ENCODE measurements around the gene HOXA9.

The HOXA9 gene

GRCh38 chr7:27176524-27176845 is 11.1 kb upstream of the HOXA9 start:
- H3K9me3 Mint-ChIP-seq = no peaks in the 10 kb centered on the region
- peaks cover 20% of the 10 kb centered on the region for H3K4me1 Mint-ChIP-seq
- no peak overlapping the region for H3K4me3 Mint-ChIP-seq
- peaks cover 2% of the 10 kb centered on the region for H3K36me3 Mint-ChIP-seq
- H3K27ac Mint-ChIP-seq = no peak overlapping the region
- peaks cover 50% of the 10 kb centered on the region for H3K27me3 Mint-ChIP-seq

GRCh38 chr7:27175626-27176523 is 10.5 kb upstream of the HOXA9 start:
- H3K36me3 Mint-ChIP-seq = peaks cover 3% of the 10 kb centered on the region
- H3K27me3 Mint-ChIP-seq = peaks cover 51% of the 10 kb centered on the region
- peaks cover 25% of the 10 kb centered on the region for H3K4me1 Mint-ChIP-seq
- no peak overlapping the region for H3K4me3 Mint-ChIP-seq
- no peaks in the 10 kb centered on the region for H3K9me3 Mint-ChIP-seq
- no peak overlapping the region for H3K27ac Mint-ChIP-seq

- Mint-ChIP-seq H3K27me3 (peaks cover 54% of the 10 kb centered on the region), H3K4me3 (peak overlapping the region; percentile 58), H3K4me1 (peaks cover 27% of the 10 kb centered on the region), H3K36me3 (peaks cover 3% of the 10 kb centered on the region), H3K27ac (peak overlapping the region; percentile 41), H3K9me3 (no peaks in the 10 kb centered on the region)
These were observed 9.7 kb upstream of the HOXA9 start for GRCh38 chr7:27174874-27175625.

GRCh38 chr7:27173956-27174873 is 8.9 kb upstream of the HOXA9 start, which contains the start of gene HOXA10:
HOXA10 (minus strand) TSS chr7:27174320; CDS start chr7:27174306, 14 bp downstream.
- Mint-ChIP-seq H3K9me3 (no peaks in the 10 kb centered on the region), H3K36me3 (peaks cover 1% of the 10 kb centered on the region), H3K4me1 (peaks cover 20% of the 10 kb centered on the region), H3K27me3 (peaks cover 49% of the 10 kb centered on the region), H3K4me3 (peak within 1 kb of the TSS; percentile 75), H3K27ac (peak within 1 kb of the TSS; percentile 41)

GRCh38 chr7:27173511-27173955 is 8.2 kb upstream of the HOXA9 start:
- H3K27ac Mint-ChIP-seq = no peak overlapping the region
- H3K4me1 Mint-ChIP-seq = peaks cover 25% of the 10 kb centered on the region
- peaks cover 48% of the 10 kb centered on the region for H3K27me3 Mint-ChIP-seq
- no peaks in the 10 kb centered on the region for H3K9me3 Mint-ChIP-seq
- peaks cover 3% of the 10 kb centered on the region for H3K36me3 Mint-ChIP-seq
- H3K4me3 Mint-ChIP-seq = no peak overlapping the region

- Mint-ChIP-seq H3K36me3 (peaks cover 3% of the 10 kb centered on the region), H3K4me1 (peaks cover 26% of the 10 kb centered on the region), H3K27ac (no peak overlapping the region), H3K4me3 (no peak overlapping the region), H3K27me3 (peaks cover 52% of the 10 kb centered on the region), H3K9me3 (no peaks in the 10 kb centered on the region)
These were observed 7.6 kb upstream of the HOXA9 start for GRCh38 chr7:27172823-27173510.

- H3K4me3 Mint-ChIP-seq = peak overlapping the region; percentile 66
- peak overlapping the region; percentile 85 for H3K27ac Mint-ChIP-seq
- peaks cover 53% of the 10 kb centered on the region for H3K27me3 Mint-ChIP-seq
- H3K9me3 Mint-ChIP-seq = no peaks in the 10 kb centered on the region
- H3K4me1 Mint-ChIP-seq = peaks cover 28% of the 10 kb centered on the region
- peaks cover 3% of the 10 kb centered on the region for H3K36me3 Mint-ChIP-seq
These were observed 7.0 kb upstream of the HOXA9 start for GRCh38 chr7:27172315-27172774.

- peak overlapping the region; percentile 66 for H3K4me3 Mint-ChIP-seq
- H3K9me3 Mint-ChIP-seq = no peaks in the 10 kb centered on the region
- peaks cover 33% of the 10 kb centered on the region for H3K4me1 Mint-ChIP-seq
- peak overlapping the region; percentile 85 for H3K27ac Mint-ChIP-seq
- peaks cover 3% of the 10 kb centered on the region for H3K36me3 Mint-ChIP-seq
- H3K27me3 Mint-ChIP-seq = peaks cover 57% of the 10 kb centered on the region
These were observed 6.4 kb upstream of the HOXA9 start for GRCh38 chr7:27171637-27172314.

- Mint-ChIP-seq H3K27me3 (peaks cover 55% of the 10 kb centered on the region), H3K4me3 (peak overlapping the region; percentile 30), H3K36me3 (peaks cover 3% of the 10 kb centered on the region), H3K4me1 (peaks cover 33% of the 10 kb centered on the region), H3K27ac (no peak overlapping the region), H3K9me3 (no peaks in the 10 kb centered on the region)
These were observed 5.9 kb upstream of the HOXA9 start for GRCh38 chr7:27171325-27171636.

GRCh38 chr7:27170426-27171324 is 5.3 kb upstream of the HOXA9 start:
- Mint-ChIP-seq H3K4me3 (peak overlapping the region; percentile 55), H3K9me3 (no peaks in the 10 kb centered on the region), H3K27ac (no peak overlapping the region), H3K36me3 (peaks cover 3% of the 10 kb centered on the region), H3K4me1 (peaks cover 36% of the 10 kb centered on the region), H3K27me3 (peaks cover 54% of the 10 kb centered on the region)

- Mint-ChIP-seq H3K4me3 (peak overlapping the region; percentile 55), H3K36me3 (peaks cover 3% of the 10 kb centered on the region), H3K9me3 (no peaks in the 10 kb centered on the region), H3K27me3 (peaks cover 51% of the 10 kb centered on the region), H3K4me1 (peaks cover 37% of the 10 kb centered on the region), H3K27ac (no peak overlapping the region)
These were observed 4.5 kb upstream of the HOXA9 start for GRCh38 chr7:27169658-27170425.

GRCh38 chr7:27168265-27168947 is 3.1 kb upstream of the HOXA9 start:
- Mint-ChIP-seq H3K9me3 (no peaks in the 10 kb centered on the region), H3K4me3 (peak overlapping the region; percentile 55), H3K27ac (peak overlapping the region; percentile 8), H3K4me1 (peaks cover 36% of the 10 kb centered on the region), H3K36me3 (peaks cover 3% of the 10 kb centered on the region), H3K27me3 (peaks cover 59% of the 10 kb centered on the region)

All from activated naive CD4-positive, alpha-beta T cell treated with anti-CD3 and anti-CD28 coated beads, Interleukin-2, amount 50 U/mL, for 24 hours (primary cell).